ENCODE results near the gene PTPN3. TPM values are rescaled to one million over a fixed set of nuclear protein-coding genes. Genes with fewer than 3 reads are reported as not detected.

Gene PTPN3
- polyA plus RNA-seq, 2 of the 4 experiments (the other 2 are of a cell fraction): 8.9 to 20.3 TPM

- Histone ChIP-seq H3K9me3 (no peaks in the 10 kb centered on the region), H3K4me2 (no peak overlapping the region), H3K27ac (no peak overlapping the region), H3K4me1 (peaks cover 21% of the 10 kb centered on the region), H3K4me3 (no peak overlapping the region)
- no peak for TF ChIP-seq ATOH8 (CRISPR knock-in tag; IDR thresholded peaks at IDR 0.05; ENCODE audit: low read depth)
- TF ChIP-seq HMGXB4 (CRISPR knock-in tag; IDR thresholded peaks at IDR 0.05; ENCODE audit: borderline replicate concordance): no peak
- TF ChIP-seq MAFK (IDR thresholded peaks at IDR 0.05; ENCODE audit: partially characterized antibody): no peak
- TF ChIP-seq CBX2 (IDR thresholded peaks at IDR 0.05; ENCODE audit: borderline replicate concordance, low read depth): no peak
- no peak for TF ChIP-seq ZNF302 (CRISPR knock-in tag; IDR thresholded peaks at IDR 0.05)
- TF ChIP-seq EHF (CRISPR knock-in tag; IDR thresholded peaks at IDR 0.05): no peak
- no peak for TF ChIP-seq BCL3 (IDR thresholded peaks at IDR 0.05)
- no peak for TF ChIP-seq TP53 (CRISPR knock-in tag; IDR thresholded peaks at IDR 0.05)
- TF ChIP-seq JUNB (IDR thresholded peaks at IDR 0.05): no peak
- TF ChIP-seq ZFP36 (IDR thresholded peaks at IDR 0.05; ENCODE audit: borderline replicate concordance, partially characterized antibody): no peak
- no peak for TF ChIP-seq ZC3H11A (IDR thresholded peaks at IDR 0.05)
- no peak for TF ChIP-seq HES2 (IDR thresholded peaks at IDR 0.05)
- TF ChIP-seq ESRRA (IDR thresholded peaks at IDR 0.05; ENCODE audit: borderline replicate concordance, low read length): no peak
- no peak for TF ChIP-seq POLR2AphosphoS2 (conservative IDR thresholded peaks at IDR 0.05; ENCODE audit: low read length)
- no peak for TF ChIP-seq REST (IDR thresholded peaks at IDR 0.05)
- no peak for TF ChIP-seq FOXS1 (CRISPR knock-in tag; IDR thresholded peaks at IDR 0.05)
- TF ChIP-seq GATA3 (IDR thresholded peaks at IDR 0.05; ENCODE audit: borderline replicate concordance): no peak
- TF ChIP-seq FOSL2 (IDR thresholded peaks at IDR 0.05): no peak
- no peak for TF ChIP-seq FOSL2 (CRISPR knock-in tag; IDR thresholded peaks at IDR 0.05)
- TF ChIP-seq RCOR1 (IDR thresholded peaks at IDR 0.05; ENCODE audit: low read depth, low read length): no peak
- TF ChIP-seq EP300 (IDR thresholded peaks at IDR 0.05): no peak
- DNase-seq (ENCODE audit: low read depth in 1 of 2, low spot score in 1 of 2): no peak
- 86% methylated on average over 8 of the region's 8 CpGs for WGBS (ENCODE audit: missing lambda C conversion rate)
- no peak for ATAC-seq
- FAIRE-seq: no peak
- POLR2A ChIA-PET: no interaction called here
- CTCF ChIA-PET: interaction anchor here (0.9 to 15.1 kb wide), 7 partner anchors 9 to 275 kb away, joined by 3 to 173 read pairs (median 4); partner anchors contain the start of gene PTPN3
These were observed 39.5 kb downstream of the PTPN3 start for GRCh38 chr9:109458453-109459211.
